Stimulated activated CD8-positive, alpha-beta memory T cell treated with anti-CD3 and anti-CD28 coated beads, Interleukin-15, amount 100 ng/mL, for 24 hours (primary cell): Measurements from ENCODE around the gene NXPE2.
"Not testable (repeated sequence)": the region's sequence is repeated elsewhere in the genome, so short reads cannot be mapped to it uniquely, and the experiment has no call there.

ENCODE experiments used
- DNase-seq: peaks from one replicate; pipeline ENCODE4 v3.0.0-alpha.2; 2020; ENCODE audit warnings: low read depth

NXPE2 gene

GRCh38 chr11:114678125-114679036 is at the start of gene NXPE2:
Gene NXPE2 (plus strand): TSS chr11:114678527. CDS start chr11:114678576, 49 bp downstream.
- DNase-seq, result no peak

DNA sequence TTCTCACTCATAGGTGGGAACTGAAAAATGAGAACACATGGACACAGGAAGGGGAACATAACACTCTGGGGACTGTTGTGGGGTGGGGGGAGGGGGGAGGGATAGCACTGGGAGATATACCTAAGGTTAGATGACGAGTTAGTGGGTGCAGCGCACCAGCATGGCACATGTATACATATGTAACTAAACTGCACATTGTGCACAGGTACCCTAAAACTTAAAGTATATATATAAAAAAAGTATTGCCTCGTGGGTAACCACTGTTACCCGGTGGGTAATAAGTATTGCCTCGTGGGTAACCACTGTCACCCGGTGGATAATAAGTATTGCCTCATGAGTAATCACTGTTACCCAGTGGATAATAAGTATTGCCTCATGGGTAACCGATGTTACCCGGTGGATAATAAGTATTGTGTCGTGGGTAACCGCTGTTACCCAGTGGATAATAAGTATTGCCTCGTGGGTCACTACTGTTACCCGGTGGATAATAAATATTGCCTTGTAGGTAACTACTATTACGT is 46.8 kb upstream of the NXPE2 start:
- DNase-seq, result not testable (repeated sequence)

DNA sequence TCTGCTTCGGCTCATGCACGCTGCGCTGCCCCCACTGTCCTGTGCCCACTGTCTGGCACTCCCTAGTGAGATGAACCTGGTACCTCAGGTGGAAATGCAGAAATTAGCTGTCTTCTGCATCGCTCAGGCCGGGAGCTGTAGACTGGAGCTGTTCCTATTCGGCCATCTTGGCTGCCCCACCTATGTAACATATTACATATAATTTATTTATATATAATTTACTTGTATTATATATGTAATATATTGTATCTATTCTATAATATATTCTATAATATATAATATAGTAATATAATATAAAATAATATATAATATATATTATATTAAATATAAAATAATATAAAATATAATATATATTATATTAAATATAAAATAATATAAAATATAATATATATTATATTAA is 38.9 kb upstream of the NXPE2 start:
- not testable (repeated sequence) for DNase-seq

DNA sequence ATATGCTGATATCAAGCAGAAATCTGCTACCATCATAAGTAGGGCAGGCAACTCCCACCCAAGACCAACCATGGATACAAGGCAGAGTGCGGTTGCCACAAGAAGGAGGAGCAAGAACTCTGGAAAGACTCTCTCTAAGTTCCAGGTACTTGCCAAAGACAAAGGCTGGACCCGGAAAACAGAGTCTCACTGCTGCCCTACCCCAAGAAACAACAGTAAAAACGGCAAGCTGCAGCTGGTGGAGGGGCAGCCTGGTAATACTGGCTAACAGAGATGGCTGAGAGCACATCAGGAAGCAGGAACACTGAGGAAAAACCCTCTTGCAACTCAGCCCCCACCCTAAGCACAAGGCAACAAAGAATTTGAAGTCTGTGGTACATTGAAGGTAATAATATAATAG is 27.7 kb upstream of the NXPE2 start:
- DNase-seq, result no peak

- no peak for DNase-seq
Observed at GRCh38 chr11:114651145-114651718, 27.1 kb upstream of the NXPE2 start.

DNA sequence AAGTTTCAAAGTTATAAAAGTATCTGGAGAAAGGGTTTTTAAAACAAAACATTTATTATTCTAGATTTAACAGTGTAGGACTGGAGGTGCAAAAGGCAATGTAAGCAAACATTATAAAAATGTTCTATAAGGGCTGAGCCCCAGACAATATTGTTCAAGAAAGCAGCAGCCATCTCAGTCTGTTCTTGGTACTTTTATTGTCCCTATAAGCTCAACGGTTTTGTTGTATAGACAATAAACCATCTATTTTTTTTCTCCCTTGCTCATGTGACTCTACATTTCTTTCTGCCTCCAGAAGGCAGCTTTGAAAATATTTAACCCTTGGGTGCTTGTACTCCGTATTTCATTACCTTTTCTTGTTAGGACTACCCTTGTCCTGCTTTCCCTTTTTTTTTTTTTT is 25.2 kb upstream of the NXPE2 start:
- no peak for DNase-seq

DNA sequence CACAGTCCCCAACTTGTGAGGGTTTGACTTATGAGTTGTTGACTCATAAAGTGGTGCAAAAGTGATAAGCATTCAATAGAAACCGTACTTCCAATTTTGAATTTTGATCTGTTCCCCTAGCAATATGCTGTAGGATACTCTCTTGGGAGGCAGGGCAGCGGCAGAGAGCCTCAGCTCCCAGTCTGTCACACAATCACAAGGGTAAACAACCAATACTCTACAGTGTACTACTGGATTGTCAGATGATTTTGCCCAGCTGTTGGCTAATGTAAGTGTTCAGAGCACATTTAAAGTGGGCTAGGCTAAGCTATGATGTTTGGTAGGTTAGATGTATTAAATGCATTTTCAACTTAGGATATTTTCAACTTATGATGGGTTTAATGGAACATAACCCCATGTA is 13.7 kb upstream of the NXPE2 start:
- no peak for DNase-seq

GRCh38 chr11:114666760-114667159 is 11.6 kb upstream of the NXPE2 start:
- no peak for DNase-seq

- no peak for DNase-seq
Observed at GRCh38 chr11:114668109-114668508, 10.2 kb upstream of the NXPE2 start.

GRCh38 chr11:114673661-114674060 is 4.7 kb upstream of the NXPE2 start:
- DNase-seq, result no peak

- no peak for DNase-seq
Observed at GRCh38 chr11:114679505-114679904, 1.2 kb downstream of the NXPE2 start.

DNA sequence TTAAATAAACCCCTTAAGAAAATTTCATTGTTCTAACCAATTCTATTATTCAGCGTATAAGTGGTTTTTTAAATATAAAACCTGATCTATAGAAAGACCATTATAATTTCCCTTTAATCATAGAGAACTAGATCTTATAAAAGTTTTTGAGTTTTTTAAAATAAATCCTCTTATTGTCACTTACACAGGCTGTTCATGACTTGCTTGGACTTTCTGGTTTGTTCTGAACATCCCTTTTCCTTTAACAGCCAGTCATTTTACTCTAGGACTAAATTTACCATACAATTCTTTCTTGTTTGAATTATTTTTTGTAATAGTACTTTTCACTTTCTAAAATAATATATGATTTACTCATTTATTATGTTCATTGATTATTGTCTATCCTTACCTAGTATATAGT is 4.7 kb downstream of the NXPE2 start:
- no peak for DNase-seq

GRCh38 chr11:114684636-114685035 is 6.3 kb downstream of the NXPE2 start:
- no peak for DNase-seq

DNA sequence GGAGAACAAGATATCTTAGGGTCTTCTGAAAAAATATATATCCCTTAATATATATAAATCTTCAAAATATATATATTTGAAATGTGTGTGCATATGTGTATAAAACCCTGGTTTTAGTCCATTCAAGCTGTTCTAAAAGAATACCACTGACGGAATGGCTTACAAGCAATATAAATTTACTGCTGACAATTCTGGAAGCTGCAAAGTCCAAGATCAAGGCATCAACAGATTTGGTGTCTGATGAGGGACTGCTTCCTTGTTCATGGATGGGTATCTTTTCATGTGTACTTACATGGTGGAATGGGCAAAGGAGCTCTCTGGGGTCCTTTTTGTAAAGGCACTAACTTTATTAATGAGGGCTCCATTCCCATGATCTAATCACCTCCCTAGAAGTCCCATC is 6.8 kb downstream of the NXPE2 start:
- no peak for DNase-seq

DNA sequence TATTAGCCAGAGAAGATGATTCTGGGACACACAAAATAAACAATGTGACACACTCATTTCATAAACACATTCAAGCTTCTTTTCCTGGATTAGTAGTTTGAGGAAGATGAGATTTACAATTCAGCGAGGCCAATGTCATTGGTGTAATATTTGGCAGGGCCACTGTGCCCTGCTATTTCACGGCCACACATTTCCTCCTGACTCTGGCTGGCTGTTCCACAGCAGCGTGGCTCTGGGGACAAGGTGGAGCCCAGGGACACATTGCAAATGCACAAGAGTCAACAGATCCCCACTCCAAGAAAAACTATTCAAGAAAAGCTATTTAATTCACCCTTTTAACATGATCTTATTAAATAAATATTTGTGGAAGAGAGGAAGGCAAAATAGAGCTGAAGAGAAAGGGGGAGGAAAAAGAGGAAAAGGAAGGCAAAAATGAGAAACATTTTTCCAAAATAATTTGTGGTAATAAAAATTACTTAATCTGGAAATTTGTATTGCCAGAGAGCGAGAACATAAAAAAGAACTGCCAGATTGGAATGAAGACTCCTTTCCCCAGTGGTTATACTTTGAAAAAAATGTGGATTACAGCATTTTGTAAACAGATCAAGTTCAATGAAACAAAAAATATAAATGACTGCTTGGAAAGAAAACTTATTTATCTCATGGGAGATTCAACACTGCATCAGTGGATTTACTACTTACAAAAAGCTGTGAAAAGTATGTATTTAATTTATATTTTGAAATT is 27.1 kb downstream of the NXPE2 start:
- no peak for DNase-seq

DNA sequence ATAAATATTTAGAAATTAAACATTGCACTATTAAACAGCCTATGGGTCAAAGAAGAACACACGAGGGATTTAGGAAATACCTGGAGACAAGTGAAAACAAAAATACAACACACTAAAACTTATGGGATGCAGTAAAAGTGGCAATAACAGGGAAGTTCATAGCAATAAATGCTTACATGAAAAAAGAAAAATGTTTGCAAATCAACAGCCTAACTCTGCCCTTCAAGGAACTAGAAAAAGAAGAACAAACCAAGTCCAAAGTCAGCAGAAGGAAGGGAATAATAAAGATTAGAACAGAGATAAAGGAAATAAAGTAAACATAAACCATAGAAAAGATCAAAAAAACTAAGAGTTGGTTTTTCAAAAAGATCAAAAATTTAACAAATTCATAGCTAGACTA is 31.6 kb downstream of the NXPE2 start:
- DNase-seq, result no peak

DNA sequence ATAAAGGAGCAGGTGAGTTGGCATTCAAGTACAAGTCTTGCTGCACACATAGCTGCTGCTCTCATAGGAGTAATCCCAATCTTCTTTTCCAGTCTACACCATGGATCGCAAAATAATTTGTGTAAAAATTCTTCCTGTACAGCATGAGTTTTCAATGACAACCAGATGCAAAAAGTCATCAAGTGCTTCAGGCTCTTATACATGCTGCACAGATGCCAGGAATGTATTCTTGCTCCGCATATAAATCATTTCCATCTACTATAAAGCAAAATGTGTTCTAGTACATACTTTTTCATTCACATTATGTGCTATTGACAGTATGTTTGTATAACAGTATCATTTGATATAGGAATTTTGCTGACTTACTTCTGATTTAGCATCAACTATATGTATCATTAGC is 35.4 kb downstream of the NXPE2 start:
- no peak for DNase-seq

DNA sequence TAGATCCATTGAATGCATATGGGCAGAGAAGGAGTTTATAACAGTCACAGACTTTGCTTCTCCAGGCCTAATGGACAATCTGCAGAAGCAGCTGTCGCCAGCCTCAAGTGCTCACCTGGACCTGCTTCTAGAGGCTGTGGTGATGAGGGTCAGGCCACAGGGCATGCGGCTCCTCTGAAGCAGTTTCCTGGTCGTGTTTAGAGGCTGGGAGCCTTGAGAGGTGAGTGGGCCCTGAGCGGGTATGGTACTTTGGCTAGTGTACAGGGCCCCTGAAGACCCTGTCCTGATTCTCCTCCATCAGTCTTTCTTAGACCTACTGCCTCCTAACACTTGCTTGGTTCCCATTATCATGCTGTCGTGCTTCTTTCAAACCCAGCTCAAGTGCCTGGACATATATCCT is 41.2 kb downstream of the NXPE2 start:
- DNase-seq, result no peak

DNA sequence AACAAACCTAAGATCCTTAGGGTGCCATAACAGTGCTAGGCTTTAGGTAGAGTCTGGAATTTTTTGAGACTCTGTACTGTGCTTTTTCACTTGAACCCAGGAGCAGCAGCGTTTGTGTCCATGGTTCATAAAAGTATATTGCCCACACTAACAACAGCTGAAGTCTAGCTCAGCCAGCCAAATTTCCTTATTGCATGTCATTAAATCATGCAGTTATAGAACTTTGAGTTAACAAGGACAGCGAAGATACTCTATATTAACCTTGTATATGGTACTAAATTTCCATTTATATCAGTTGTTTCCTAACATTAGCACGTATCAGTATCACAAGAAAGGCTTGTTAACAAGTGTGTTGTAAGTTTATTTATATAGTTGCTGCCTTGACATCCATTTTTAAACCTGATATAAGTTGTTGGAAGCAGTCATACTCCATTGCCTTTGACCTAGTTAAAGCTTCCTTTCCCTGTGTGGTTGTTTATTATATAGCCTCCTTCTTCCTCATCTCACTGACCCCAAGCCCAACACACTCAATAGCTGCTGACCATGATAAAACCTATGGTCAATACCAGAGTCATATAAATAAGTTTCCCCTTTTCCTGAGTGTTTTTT is 46.7 kb downstream of the NXPE2 start:
- DNase-seq, result no peak

DNA sequence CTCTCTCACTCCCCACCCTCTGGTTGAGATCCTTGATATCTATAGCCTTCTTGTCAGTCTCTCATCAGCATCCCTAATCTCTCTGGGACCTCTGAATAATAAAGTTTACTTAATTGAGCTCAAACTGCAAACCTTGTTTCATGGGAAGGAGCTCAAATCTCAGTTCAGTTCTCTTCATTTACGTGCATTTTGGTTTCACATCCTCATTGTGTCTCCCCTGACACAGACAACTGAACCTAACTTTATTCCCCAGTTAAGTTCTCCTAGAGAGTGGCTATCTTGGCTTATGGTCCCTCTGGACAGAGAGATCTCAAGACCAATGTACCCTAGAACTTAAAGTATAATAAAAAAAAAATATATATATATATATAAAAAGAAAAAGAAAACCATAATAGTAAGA is 47.3 kb downstream of the NXPE2 start:
- DNase-seq, result no peak

- no peak for DNase-seq
Observed at GRCh38 chr11:114736806-114737205, 58.5 kb downstream of the NXPE2 start.

DNA sequence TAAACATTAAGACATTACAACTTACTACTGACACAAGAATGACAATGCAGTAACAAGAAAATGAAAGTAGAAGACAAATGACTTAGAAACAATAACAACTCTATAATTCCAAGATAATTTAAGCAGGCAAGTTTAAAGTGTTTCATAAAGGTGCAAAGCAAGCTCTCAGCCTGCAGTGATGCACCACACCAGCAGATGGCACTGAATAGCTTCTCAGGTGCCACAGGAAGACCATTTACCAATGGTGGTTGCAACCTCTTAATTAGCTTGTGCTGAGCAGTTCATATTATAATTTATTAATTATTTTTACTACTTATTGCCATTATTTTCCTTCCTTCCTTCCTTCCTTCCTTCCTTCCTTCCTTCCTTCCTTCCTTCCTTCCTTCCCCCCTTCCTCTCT is 60.6 kb downstream of the NXPE2 start:
- DNase-seq, result no peak
